IPS-NIHi7 (cell line): Measurements from ENCODE around the gene INSYN1.
A peak's percentile ranks its signal among the peaks of the same experiment; 100 is the strongest.
"Not testable (repeated sequence)": the region's sequence is repeated elsewhere in the genome, so short reads cannot be mapped to it uniquely, and the experiment has no call there.

ENCODE experiments used
- DNase-seq: peaks from one replicate; pipeline ENCODE4 v3.0.0; 2012; ENCODE audit warnings: mixed read lengths; ENCODE audit errors: extremely low spot score

The INSYN1 gene

GRCh38 chr15:73753250-73754130, at the start of gene INSYN1:
Gene INSYN1 (minus strand): TSS chr15:73753351. CDS start chr15:73751130, 2,221 bp downstream.
- DNase-seq = peak; percentile 65

- DNase-seq = no peak
Observed at GRCh38 chr15:73802431-73803041, 49.4 kb upstream of the INSYN1 start.

GRCh38 chr15:73800662-73801345, 47.7 kb upstream of the INSYN1 start:
- DNase-seq = no peak

- DNase-seq = no peak
Observed at GRCh38 chr15:73799466-73799865, 46.3 kb upstream of the INSYN1 start.

GRCh38 chr15:73797366-73798158, 44.4 kb upstream of the INSYN1 start:
- DNase-seq = no peak

GRCh38 chr15:73796331-73796831, 43.2 kb upstream of the INSYN1 start:
- no peak for DNase-seq

- no peak for DNase-seq
Observed at GRCh38 chr15:73794443-73795133, 41.4 kb upstream of the INSYN1 start.

GRCh38 chr15:73792899-73793541, 39.9 kb upstream of the INSYN1 start:
- DNase-seq = not testable (repeated sequence)

- DNase-seq = no peak
Observed at GRCh38 chr15:73792415-73792814, 39.3 kb upstream of the INSYN1 start.

- DNase-seq = no peak
Observed at GRCh38 chr15:73789521-73790240, 36.5 kb upstream of the INSYN1 start.

GRCh38 chr15:73787621-73788020, 34.5 kb upstream of the INSYN1 start:
- DNase-seq = no peak

- peak; percentile 76 for DNase-seq
Observed at GRCh38 chr15:73786538-73786937, 33.4 kb upstream of the INSYN1 start.

GRCh38 chr15:73785256-73786014, 32.3 kb upstream of the INSYN1 start:
- not testable (repeated sequence) for DNase-seq

- no peak for DNase-seq
Observed at GRCh38 chr15:73784291-73784690, 31.1 kb upstream of the INSYN1 start.

- no peak for DNase-seq
Observed at GRCh38 chr15:73782344-73782959, 29.3 kb upstream of the INSYN1 start.

GRCh38 chr15:73781038-73781925, 28.1 kb upstream of the INSYN1 start:
- peak; percentile 68 for DNase-seq

GRCh38 chr15:73779974-73780373, 26.8 kb upstream of the INSYN1 start:
- DNase-seq = no peak
